Astrocyte (in vitro differentiated cells and primary cell): ENCODE measurements around the gene BCR.

ENCODE experiments used
- EZH2 ChIP-seq: IDR thresholded peaks from 2 replicates; pipeline ENCODE4 v1.6.1; 2012; ENCODE audit warnings: mild to moderate bottlenecking, low read length, inconsistent platforms; ENCODE audit not compliant: insufficient read depth
- TF ChIP-seq, protein P1 (sequence below): IDR thresholded peaks from 2 replicates; pipeline ENCODE4 v1.5.1; 2011; ENCODE audit warnings: low read depth, mild to moderate bottlenecking, inconsistent platforms, low read length, moderate library complexity; ENCODE audit not compliant: insufficient read depth

GRCh38 chr22:23274146-23274526, 93.8 kb downstream of the BCR start:
- TF ChIP-seq, protein P1, sequence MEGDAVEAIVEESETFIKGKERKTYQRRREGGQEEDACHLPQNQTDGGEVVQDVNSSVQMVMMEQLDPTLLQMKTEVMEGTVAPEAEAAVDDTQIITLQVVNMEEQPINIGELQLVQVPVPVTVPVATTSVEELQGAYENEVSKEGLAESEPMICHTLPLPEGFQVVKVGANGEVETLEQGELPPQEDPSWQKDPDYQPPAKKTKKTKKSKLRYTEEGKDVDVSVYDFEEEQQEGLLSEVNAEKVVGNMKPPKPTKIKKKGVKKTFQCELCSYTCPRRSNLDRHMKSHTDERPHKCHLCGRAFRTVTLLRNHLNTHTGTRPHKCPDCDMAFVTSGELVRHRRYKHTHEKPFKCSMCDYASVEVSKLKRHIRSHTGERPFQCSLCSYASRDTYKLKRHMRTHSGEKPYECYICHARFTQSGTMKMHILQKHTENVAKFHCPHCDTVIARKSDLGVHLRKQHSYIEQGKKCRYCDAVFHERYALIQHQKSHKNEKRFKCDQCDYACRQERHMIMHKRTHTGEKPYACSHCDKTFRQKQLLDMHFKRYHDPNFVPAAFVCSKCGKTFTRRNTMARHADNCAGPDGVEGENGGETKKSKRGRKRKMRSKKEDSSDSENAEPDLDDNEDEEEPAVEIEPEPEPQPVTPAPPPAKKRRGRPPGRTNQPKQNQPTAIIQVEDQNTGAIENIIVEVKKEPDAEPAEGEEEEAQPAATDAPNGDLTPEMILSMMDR = no peak
- TF ChIP-seq EZH2 = no peak
